ENCODE measurements around the gene BUB1B. TPM values are rescaled to one million over a fixed set of nuclear protein-coding genes. Genes with fewer than 3 reads are reported as not detected.

The BUB1B gene
- polyA plus RNA-seq, 1 donor from 2014 or later, result 50.0 TPM

- H3K27me3 ChIP-seq (ENCODE audit: insufficient read depth, low read depth, low read length), result peaks cover 44% of the 10 kb centered on the region
- TF ChIP-seq POLR2AphosphoS5 (IDR thresholded peaks at IDR 0.05), result no peak
- no peak for TF ChIP-seq EP300 (conservative IDR thresholded peaks at IDR 0.05; ENCODE audit: poor library complexity, severe bottlenecking)
- no peak for TF ChIP-seq REST (IDR thresholded peaks at IDR 0.05; ENCODE audit: borderline replicate concordance)
- TF ChIP-seq EZH2 (IDR thresholded peaks at IDR 0.05; ENCODE audit: borderline replicate concordance, insufficient read depth, low read length, poor library complexity, severe bottlenecking), result no peak
- TF ChIP-seq RAD21 (conservative IDR thresholded peaks at IDR 0.05), result no peak
- no peak for TF ChIP-seq SMC3 (conservative IDR thresholded peaks at IDR 0.05; ENCODE audit: poor library complexity)
- H3F3A ChIP-seq (ENCODE audit: insufficient read depth, low read length, poor library complexity, severe bottlenecking), result no peaks in the 10 kb centered on the region
- no peak overlapping the region for H3K4me3 ChIP-seq (ENCODE audit: low read length)
- H3K36me3 ChIP-seq (ENCODE audit: insufficient read depth, low read length), result peaks cover 3% of the 10 kb centered on the region
- no peaks in the 10 kb centered on the region for H3K9me2 ChIP-seq (ENCODE audit: insufficient read depth, low read length)
- no peak overlapping the region for H2AFZ ChIP-seq (ENCODE audit: low read depth, low read length)
- H3K9ac ChIP-seq (ENCODE audit: low read length), result no peak overlapping the region
- no peak overlapping the region for H3K4me2 ChIP-seq (ENCODE audit: low read length)
- H4K20me1 ChIP-seq (ENCODE audit: insufficient read depth), result no peaks in the 10 kb centered on the region
- H3K9me3 ChIP-seq (ENCODE audit: low read length), result no peaks in the 10 kb centered on the region
- no peak overlapping the region for H3K27ac ChIP-seq (ENCODE audit: low read length)
- H3K79me2 ChIP-seq (replicated peaks; ENCODE audit: insufficient read depth, low read length), result no peaks in the 10 kb centered on the region
Observed at GRCh38 chr15:40255033-40255432, 94.2 kb downstream of the BUB1B start.

GRCh38 chr15:40256638-40257235, 95.9 kb downstream of the BUB1B start:
- peaks cover 3% of the 10 kb centered on the region for H3K36me3 ChIP-seq (ENCODE audit: insufficient read depth, low read length)
- H3K79me2 ChIP-seq (replicated peaks; ENCODE audit: insufficient read depth, low read length), result no peaks in the 10 kb centered on the region
- H3K4me2 ChIP-seq (ENCODE audit: low read length), result no peak overlapping the region
- H3K9ac ChIP-seq (ENCODE audit: low read length), result no peak overlapping the region
- H3K9me3 ChIP-seq (ENCODE audit: low read length), result no peaks in the 10 kb centered on the region
- no peak overlapping the region for H2AFZ ChIP-seq (ENCODE audit: low read depth, low read length)
- TF ChIP-seq SMC3 (conservative IDR thresholded peaks at IDR 0.05; ENCODE audit: poor library complexity) (no peak), POLR2AphosphoS5 (IDR thresholded peaks at IDR 0.05) (no peak), EP300 (conservative IDR thresholded peaks at IDR 0.05; ENCODE audit: poor library complexity, severe bottlenecking) (no peak), TAF1 (IDR thresholded peaks at IDR 0.05; ENCODE audit: low read depth) (no peak), REST (IDR thresholded peaks at IDR 0.05; ENCODE audit: borderline replicate concordance) (no peak), RAD21 (conservative IDR thresholded peaks at IDR 0.05) (no peak), MXI1 (conservative IDR thresholded peaks at IDR 0.05; ENCODE audit: poor library complexity, severe bottlenecking) (no peak)
- TF ChIP-seq, protein P1, sequence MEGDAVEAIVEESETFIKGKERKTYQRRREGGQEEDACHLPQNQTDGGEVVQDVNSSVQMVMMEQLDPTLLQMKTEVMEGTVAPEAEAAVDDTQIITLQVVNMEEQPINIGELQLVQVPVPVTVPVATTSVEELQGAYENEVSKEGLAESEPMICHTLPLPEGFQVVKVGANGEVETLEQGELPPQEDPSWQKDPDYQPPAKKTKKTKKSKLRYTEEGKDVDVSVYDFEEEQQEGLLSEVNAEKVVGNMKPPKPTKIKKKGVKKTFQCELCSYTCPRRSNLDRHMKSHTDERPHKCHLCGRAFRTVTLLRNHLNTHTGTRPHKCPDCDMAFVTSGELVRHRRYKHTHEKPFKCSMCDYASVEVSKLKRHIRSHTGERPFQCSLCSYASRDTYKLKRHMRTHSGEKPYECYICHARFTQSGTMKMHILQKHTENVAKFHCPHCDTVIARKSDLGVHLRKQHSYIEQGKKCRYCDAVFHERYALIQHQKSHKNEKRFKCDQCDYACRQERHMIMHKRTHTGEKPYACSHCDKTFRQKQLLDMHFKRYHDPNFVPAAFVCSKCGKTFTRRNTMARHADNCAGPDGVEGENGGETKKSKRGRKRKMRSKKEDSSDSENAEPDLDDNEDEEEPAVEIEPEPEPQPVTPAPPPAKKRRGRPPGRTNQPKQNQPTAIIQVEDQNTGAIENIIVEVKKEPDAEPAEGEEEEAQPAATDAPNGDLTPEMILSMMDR (IDR thresholded peaks at IDR 0.05; ENCODE audit: poor library complexity, severe bottlenecking), result no peak
- H3F3A ChIP-seq (ENCODE audit: insufficient read depth, low read length, poor library complexity, severe bottlenecking), result no peaks in the 10 kb centered on the region
- no peaks in the 10 kb centered on the region for H3K9me2 ChIP-seq (ENCODE audit: insufficient read depth, low read length)
- H3K27ac ChIP-seq (ENCODE audit: low read length), result no peak overlapping the region
- peaks cover 28% of the 10 kb centered on the region for H3K27me3 ChIP-seq (ENCODE audit: insufficient read depth, low read depth, low read length)
- H3K4me3 ChIP-seq (ENCODE audit: low read length), result no peak overlapping the region
- no peaks in the 10 kb centered on the region for H4K20me1 ChIP-seq (ENCODE audit: insufficient read depth)
